Uterus (tissue), 4 donors: ENCODE measurements around the gene FAM200B. TPM values are rescaled to one million over a fixed set of nuclear protein-coding genes. Genes with fewer than 3 reads are reported as not detected.

Experiments
- DNase-seq, 2 donors: peaks; one replicate each; pipeline ENCODE4 v3.0.0-alpha.2; 2019 to 2020
- H3K27ac ChIP-seq, 2 donors: fragments of 200-600 bp; sonication (generic); 1 replicate in 1 of 2; 2 replicates in 1 of 2; pipeline ENCODE4 v1.5.1; 2016 to 2018
- H3K27me3 ChIP-seq, 2 donors: fragments of 200-600 bp; sonication (generic); one replicate each; pipeline ENCODE4 v1.5.1; 2018 to 2019; ENCODE audit warnings: control low read depth in 1 of 2
- H3K36me3 ChIP-seq, 2 donors: fragments of 200-600 bp; sonication (generic); one replicate each; pipeline ENCODE4 v1.5.1; 2019; ENCODE audit warnings: control low read depth in 1 of 2
- H3K4me1 ChIP-seq, 2 donors: fragments of 200-600 bp; sonication (generic); one replicate each; pipeline ENCODE4 v1.5.1; 2018 to 2019; ENCODE audit warnings: control low read depth in 1 of 2
- H3K4me3 ChIP-seq, 2 donors: fragments of 200-600 bp; sonication (generic); 1 replicate in 1 of 2; 2 replicates in 1 of 2; pipeline ENCODE4 v1.5.1; 2018 to 2019; ENCODE audit warnings: mild to moderate bottlenecking in 1 of 2
- H3K9me3 ChIP-seq, 2 donors: fragments of 200-600 bp; sonication (generic); one replicate each; pipeline ENCODE4 v1.5.1; 2019; ENCODE audit warnings: control low read depth in 1 of 2
- CTCF ChIP-seq, 4 experiments: fragments of 200-600 bp in 2 of 4; fragments of 450-650 bp in 2 of 4; sonication (generic) in 2 of 4; IDR thresholded peaks; one replicate each; pipeline ENCODE4 v1.5.1; 2016 to 2019; ENCODE audit warnings: antibody characterized with exemption in 4 of 4, mild to moderate bottlenecking in 2 of 4, moderate library complexity in 1 of 4
- POLR2A ChIP-seq, 2 donors: fragments of 450-650 bp; IDR thresholded peaks; one replicate each; pipeline ENCODE4 v1.6.1; 2016; ENCODE audit warnings: antibody characterized with exemption in 2 of 2, mild to moderate bottlenecking in 1 of 2, moderate library complexity in 1 of 2
- intact Hi-C: fragments of 100-400 bp; cut with DNase I; formaldehyde crosslinking; loops from one replicate; pipeline ENCODE4 v1.15.1; 2023; ENCODE audit warnings: low total_unique reads
- total RNA-seq, 4 donors: library from RNA; depleted of rRNA in 3 of 4; stranded (reverse); fragments of >200 nt in 3 of 4; gene quantifications; one replicate each; pipeline versions ENCODE4 v1.1.0 to v1.2.4, GENCODE V29; 2014 to 2023
- donor health status: DM: yes; HTN: yes; CAD: no.

Gene FAM200B
- total RNA-seq, 4 donors from 2014 or later: 41.7 to 104 (median 54.8) TPM

- intact Hi-C loops: no loop called here
- Histone ChIP-seq H3K27me3 (no peaks in the 10 kb centered on the region), H3K27ac (no peak overlapping the region), H3K4me1 (no peaks in the 10 kb centered on the region), H3K9me3 (no peaks in the 10 kb centered on the region), H3K4me3 (no peak overlapping the region), H3K36me3 (no peaks in the 10 kb centered on the region)
- no peak for DNase-seq
- no peak for TF ChIP-seq CTCF (IDR thresholded peaks at IDR 0.05)
- no peak for TF ChIP-seq POLR2A (IDR thresholded peaks at IDR 0.05)
Measured at GRCh38 chr4:15694431-15694830, 12.8 kb downstream of the FAM200B start.

- Histone ChIP-seq H3K27me3 (no peaks in the 10 kb centered on the region), H3K4me1 (no peaks in the 10 kb centered on the region), H3K4me3 (no peak overlapping the region), H3K36me3 (no peaks in the 10 kb centered on the region), H3K9me3 (no peaks in the 10 kb centered on the region), H3K27ac (no peak overlapping the region)
- intact Hi-C loops: no loop called here
- no peak for DNase-seq
- TF ChIP-seq POLR2A (IDR thresholded peaks at IDR 0.05) (no peak), CTCF (IDR thresholded peaks at IDR 0.05) (no peak)
Measured at GRCh38 chr4:15695240-15695699, 13.6 kb downstream of the FAM200B start.

- H3K4me3 ChIP-seq: no peak overlapping the region
- H3K4me1 ChIP-seq: no peaks in the 10 kb centered on the region
- no peak for DNase-seq
- TF ChIP-seq CTCF (IDR thresholded peaks at IDR 0.05) (no peak), POLR2A (IDR thresholded peaks at IDR 0.05) (no peak)
- no peak overlapping the region for H3K27ac ChIP-seq
- no peaks in the 10 kb centered on the region for H3K9me3 ChIP-seq
- intact Hi-C loops: no loop called here
- H3K27me3 ChIP-seq: no peaks in the 10 kb centered on the region
- no peaks in the 10 kb centered on the region for H3K36me3 ChIP-seq
Measured at GRCh38 chr4:15695729-15696128, 14.1 kb downstream of the FAM200B start.

DNA sequence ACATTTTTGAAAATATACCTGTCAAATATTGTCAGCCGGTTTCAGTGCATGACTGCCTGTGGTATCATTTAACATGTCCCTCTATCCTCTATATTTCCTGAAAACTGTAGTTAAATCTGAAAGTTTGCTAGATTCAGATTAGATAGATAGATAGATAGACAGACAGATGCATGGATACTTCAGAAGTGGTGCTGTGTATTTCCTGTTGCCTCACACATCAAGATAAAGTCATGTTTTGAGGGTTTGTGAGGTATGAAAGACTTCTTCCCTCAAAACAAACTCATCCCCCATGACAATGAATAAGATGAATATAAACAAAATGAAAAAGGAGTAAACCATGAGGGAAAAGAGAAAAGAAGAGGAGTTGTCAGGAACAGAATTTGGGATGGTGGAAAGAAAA, 15.2 kb downstream of the FAM200B start:
- H3K4me1 ChIP-seq: no peaks in the 10 kb centered on the region
- DNase-seq: no peak
- H3K27me3 ChIP-seq: no peaks in the 10 kb centered on the region
- H3K4me3 ChIP-seq: no peak overlapping the region
- H3K36me3 ChIP-seq: no peaks in the 10 kb centered on the region
- intact Hi-C loops: no loop called here
- no peak for TF ChIP-seq CTCF (IDR thresholded peaks at IDR 0.05)
- no peak for TF ChIP-seq POLR2A (IDR thresholded peaks at IDR 0.05)
- no peak overlapping the region for H3K27ac ChIP-seq
- no peaks in the 10 kb centered on the region for H3K9me3 ChIP-seq

GRCh38 chr4:15702941-15703403, 21.3 kb downstream of the FAM200B start, which contains the start of gene BST1:
TSS of gene BST1 (plus strand) at chr4:15703065. CDS start at chr4:15703145, 80 bp downstream.
- peak within 1 kb of the TSS; percentile 43 to 46 for H3K4me3 ChIP-seq
- no peaks in the 10 kb centered on the region for H3K4me1 ChIP-seq
- intact Hi-C loops: no loop called here
- peak; percentile 51 to 53 for DNase-seq
- H3K9me3 ChIP-seq: no peaks in the 10 kb centered on the region
- peak within 1 kb of the TSS; percentile 43 to 62 for H3K27ac ChIP-seq
- no peaks in the 10 kb centered on the region for H3K36me3 ChIP-seq
- H3K27me3 ChIP-seq: no peaks in the 10 kb centered on the region
- TF ChIP-seq POLR2A (IDR thresholded peaks at IDR 0.05) (no peak), CTCF (IDR thresholded peaks at IDR 0.05) (no peak)
